A549 (cell line): ENCODE results near the gene CHD8. TPM values are rescaled to one million over a fixed set of nuclear protein-coding genes. Genes with fewer than 3 reads are reported as not detected.

Source experiments
- ATAC-seq, 2 experiments: fragments of 200-7000 bp in 1 of 2; fragments of >200 bp in 1 of 2; cut with Nextera tagmentation in 1 of 2; cut with Tn5 transposase in 1 of 2; 3 replicates each; pipeline versions ENCODE4 v1.8.0 to v1.9.1; 2018 to 2020; ENCODE audit warnings: mild to moderate bottlenecking in 1 of 2, moderate library complexity in 1 of 2
- CTCF ChIA-PET: fragments of 300-600 bp; sonication (Branson Sonifier 250); formaldehyde crosslinking; extraction: SDS; loops from one replicate; lab custom pipeline; 2021; ENCODE audit warnings: antibody characterized with exemption, inconsistent platforms; lab: Yijun Ruan, JAX
- POLR2A ChIA-PET: fragments of 350-600 bp; formaldehyde crosslinking; extraction: SDS; loops from one replicate; lab custom pipeline; 2021; ENCODE audit warnings: antibody characterized with exemption, inconsistent platforms; lab: Yijun Ruan, JAX
- DNase-seq, 2 experiments: peaks; one replicate each; pipeline versions ENCODE4 v3.0.0 to v3.0.0-alpha.2; 2011 to 2016; ENCODE audit warnings: low read depth in 1 of 2, low spot score in 1 of 2
- FAIRE-seq: peaks from 2 replicates; lab custom pipeline; 2011; peaks lifted over from hg19 to GRCh38; lab: Jason Lieb, UNC
- H3K27ac ChIP-seq, 2 experiments: fragments of >200 bp; sonication (Bioruptor Twin); formaldehyde crosslinking; 3 replicates each; pipeline ENCODE4 v1.5.1; 2016 to 2017
- H3K4me1 ChIP-seq: fragments of >200 bp; sonication (Bioruptor Twin); formaldehyde crosslinking; 3 replicates; pipeline ENCODE4 v1.6.1; 2016
- H3K4me2 ChIP-seq: fragments of >200 bp; sonication (Bioruptor Twin); formaldehyde crosslinking; 3 replicates; pipeline ENCODE4 v1.6.1; 2016
- H3K4me3 ChIP-seq: fragments of >200 bp; sonication (Bioruptor Twin); formaldehyde crosslinking; 3 replicates; pipeline ENCODE4 v1.5.1; 2016
- H3K9me3 ChIP-seq: fragments of >200 bp; sonication (Bioruptor Twin); formaldehyde crosslinking; 3 replicates; pipeline ENCODE4 v1.6.1; 2016
- BHLHE40 ChIP-seq: IDR thresholded peaks from 2 replicates; pipeline ENCODE4 v1.6.1; 2012; ENCODE audit warnings: low read depth, low read length, inconsistent platforms
- CEBPB ChIP-seq, 2 experiments: fragments of >200 bp in 1 of 2; sonication (Bioruptor Twin) in 1 of 2; formaldehyde crosslinking in 1 of 2; IDR thresholded peaks; 2 replicates each; pipeline ENCODE4 v1.6.1; 2012 to 2016
- CHD2 ChIP-seq: fragments of 150-350 bp; IDR thresholded peaks from 2 replicates; pipeline ENCODE4 v1.6.1; 2014; ENCODE audit warnings: low read length; ENCODE audit not compliant: partially characterized antibody
- CHD4 ChIP-seq: fragments of 200-600 bp; sonication (generic); IDR thresholded peaks from 2 replicates; pipeline ENCODE4 v1.6.1; 2016; ENCODE audit warnings: antibody characterized with exemption, mild to moderate bottlenecking, borderline replicate concordance
- EHF ChIP-seq: fragments of 250-450 bp; sonication (Bioruptor Pico); IDR thresholded peaks from 2 replicates; pipeline ENCODE4 v1.5.0; 2020; ENCODE audit warnings: mild to moderate bottlenecking
- EP300 ChIP-seq, 2 experiments: fragments of >200 bp; sonication (Bioruptor Twin); formaldehyde crosslinking; IDR thresholded peaks; 2 replicates in 1 of 2; 3 replicates in 1 of 2; pipeline ENCODE4 v1.6.1; 2016 to 2017
- HDAC2 ChIP-seq: fragments of 200-600 bp; sonication (generic); IDR thresholded peaks from 2 replicates; pipeline ENCODE4 v1.6.1; 2016
- HOXB13 ChIP-seq: fragments of 250-450 bp; sonication (Bioruptor Pico); IDR thresholded peaks from 2 replicates; pipeline ENCODE4 v1.5.0; 2020; ENCODE audit warnings: low read depth, mild to moderate bottlenecking, moderate library complexity
- HOXB5 ChIP-seq: fragments of 250-450 bp; sonication (Bioruptor Pico); IDR thresholded peaks from 2 replicates; pipeline ENCODE4 v1.5.0; 2020; ENCODE audit warnings: mild to moderate bottlenecking, moderate library complexity
- JUNB ChIP-seq: fragments of >200 bp; sonication (Bioruptor Twin); formaldehyde crosslinking; IDR thresholded peaks from 2 replicates; pipeline ENCODE4 v1.6.1; 2016
- KDM1A ChIP-seq: fragments of 200-600 bp; sonication (generic); IDR thresholded peaks from 2 replicates; pipeline ENCODE4 v1.6.1; 2016; ENCODE audit warnings: low read depth, mild to moderate bottlenecking
- MAFK ChIP-seq: fragments of 450-650 bp; IDR thresholded peaks from 2 replicates; pipeline ENCODE4 v1.6.1; 2014; ENCODE audit not compliant: partially characterized antibody
- MYC ChIP-seq: IDR thresholded peaks from 2 replicates; pipeline ENCODE4 v1.6.1; 2012; ENCODE audit warnings: mild to moderate bottlenecking, inconsistent platforms, low read length, improper control_type of control experiment, borderline replicate concordance
- POLR2A ChIP-seq: IDR thresholded peaks from 2 replicates; pipeline ENCODE4 v1.6.1; 2012; ENCODE audit warnings: mild to moderate bottlenecking, low read length
- RCOR1 ChIP-seq: fragments of 150-350 bp; IDR thresholded peaks from 2 replicates; pipeline ENCODE4 v1.6.1; 2014; ENCODE audit warnings: antibody characterized with exemption, low read length, low read depth
- REST ChIP-seq: fragments of 200-600 bp; sonication (generic); IDR thresholded peaks from 2 replicates; pipeline ENCODE4 v1.6.1; 2016; ENCODE audit warnings: antibody characterized with exemption, mild to moderate bottlenecking, moderate library complexity
- RFX5 ChIP-seq: fragments of 450-650 bp; IDR thresholded peaks from 2 replicates; pipeline ENCODE4 v1.7.1; 2014; ENCODE audit warnings: antibody characterized with exemption, mild to moderate bottlenecking, moderate library complexity
- RNF2 ChIP-seq: fragments of 200-600 bp; sonication (generic); IDR thresholded peaks from 2 replicates; pipeline ENCODE4 v1.6.1; 2016; ENCODE audit warnings: low read depth, mild to moderate bottlenecking, antibody characterized with exemption, moderate library complexity, borderline replicate concordance
- TFCP2L1 ChIP-seq: fragments of 250-450 bp; sonication (Bioruptor Pico); IDR thresholded peaks from 2 replicates; pipeline ENCODE4 v1.5.0; 2021; ENCODE audit warnings: mild to moderate bottlenecking
- TP53 ChIP-seq: fragments of 250-450 bp; sonication (Bioruptor Pico); IDR thresholded peaks from 2 replicates; pipeline ENCODE4 v1.5.0; 2021; ENCODE audit warnings: mild to moderate bottlenecking, moderate library complexity
- USF2 ChIP-seq: fragments of 450-650 bp; IDR thresholded peaks from 2 replicates; pipeline ENCODE4 v1.6.1; 2014; ENCODE audit warnings: antibody characterized with exemption
- WGBS: methylation state at CpG from one replicate; pipeline ENCODE4 v1.1.6; 2017; ENCODE audit errors: missing lambda C conversion rate; 5-methylcytosine and 5-hydroxymethylcytosine counted together
- polyA plus RNA-seq, 4 experiments: library from polyadenylated mRNA; depleted of rRNA in 3 of 4; stranded (reverse); fragments of >200 nt; fragmentation: RNase III in 1 of 4; extraction: RNeasy Plus Mini Kit Qiagen cat#74134 plus additional on column Dnase treatment in 1 of 4; gene quantifications; 2 replicates in 3 of 4; 3 replicates in 1 of 4; pipeline ENCODE4 v1.2.3, GENCODE V29; 2011 to 2017
- TF ChIP-seq, protein P1 (sequence below): fragments of >200 bp; sonication (Bioruptor Twin); formaldehyde crosslinking; IDR thresholded peaks from 3 replicates; pipeline ENCODE4 v1.5.1; 2016
- TF ChIP-seq, protein P2 (sequence below): fragments of 250-450 bp; sonication (Bioruptor Pico); IDR thresholded peaks from 2 replicates; pipeline ENCODE4 v1.5.0; 2020; ENCODE audit warnings: low read depth, mild to moderate bottlenecking, moderate library complexity
- TF ChIP-seq, protein P3 (sequence below): IDR thresholded peaks from 2 replicates; pipeline ENCODE4 v1.6.1; 2012
- TF ChIP-seq, protein P4 (sequence below): IDR thresholded peaks from 2 replicates; pipeline ENCODE4 v1.6.1; 2012
- TF ChIP-seq, protein P5 (sequence below): fragments of >200 bp; sonication (Bioruptor Twin); formaldehyde crosslinking; IDR thresholded peaks from 3 replicates; pipeline ENCODE4 v1.6.1; 2016

Gene CHD8
- polyA plus RNA-seq, 2 of the 4 experiments (the other 2 are of a cell fraction) = 28.5 to 36.8 TPM

DNA sequence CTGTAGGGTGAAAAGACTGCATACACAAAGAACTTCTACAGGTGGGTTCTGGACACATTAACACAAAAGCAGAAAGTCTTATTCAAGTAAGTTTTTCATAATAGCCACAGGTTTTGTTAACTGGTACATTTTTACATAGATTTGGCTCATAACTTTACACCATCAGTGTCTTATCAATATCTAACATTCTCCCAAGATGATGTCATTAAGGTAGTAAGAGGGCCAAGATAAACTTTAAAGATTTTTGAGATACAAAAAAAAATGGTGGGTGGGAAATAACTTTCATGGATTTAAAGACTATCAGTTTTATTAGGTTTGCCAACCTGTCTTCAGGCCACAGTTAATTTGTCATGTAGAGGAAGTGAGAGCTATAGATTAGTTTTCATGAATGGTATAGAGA is 73.8 kb downstream of the CHD8 start:
- H3K4me2 ChIP-seq = peak overlapping the region; percentile 84
- TF ChIP-seq KDM1A (no peak), POLR2A (no peak), EP300 (IDR thresholded peaks at IDR 0.05) (no peak), MAFK (no peak), RCOR1 (no peak), HOXB13 (CRISPR knock-in tag) (no peak), RFX5 (no peak), CHD4 (no peak), MYC (no peak), EHF (CRISPR knock-in tag) (no peak)
- TF ChIP-seq, protein P1, sequence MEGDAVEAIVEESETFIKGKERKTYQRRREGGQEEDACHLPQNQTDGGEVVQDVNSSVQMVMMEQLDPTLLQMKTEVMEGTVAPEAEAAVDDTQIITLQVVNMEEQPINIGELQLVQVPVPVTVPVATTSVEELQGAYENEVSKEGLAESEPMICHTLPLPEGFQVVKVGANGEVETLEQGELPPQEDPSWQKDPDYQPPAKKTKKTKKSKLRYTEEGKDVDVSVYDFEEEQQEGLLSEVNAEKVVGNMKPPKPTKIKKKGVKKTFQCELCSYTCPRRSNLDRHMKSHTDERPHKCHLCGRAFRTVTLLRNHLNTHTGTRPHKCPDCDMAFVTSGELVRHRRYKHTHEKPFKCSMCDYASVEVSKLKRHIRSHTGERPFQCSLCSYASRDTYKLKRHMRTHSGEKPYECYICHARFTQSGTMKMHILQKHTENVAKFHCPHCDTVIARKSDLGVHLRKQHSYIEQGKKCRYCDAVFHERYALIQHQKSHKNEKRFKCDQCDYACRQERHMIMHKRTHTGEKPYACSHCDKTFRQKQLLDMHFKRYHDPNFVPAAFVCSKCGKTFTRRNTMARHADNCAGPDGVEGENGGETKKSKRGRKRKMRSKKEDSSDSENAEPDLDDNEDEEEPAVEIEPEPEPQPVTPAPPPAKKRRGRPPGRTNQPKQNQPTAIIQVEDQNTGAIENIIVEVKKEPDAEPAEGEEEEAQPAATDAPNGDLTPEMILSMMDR = no peak
- TF ChIP-seq, protein P2, sequence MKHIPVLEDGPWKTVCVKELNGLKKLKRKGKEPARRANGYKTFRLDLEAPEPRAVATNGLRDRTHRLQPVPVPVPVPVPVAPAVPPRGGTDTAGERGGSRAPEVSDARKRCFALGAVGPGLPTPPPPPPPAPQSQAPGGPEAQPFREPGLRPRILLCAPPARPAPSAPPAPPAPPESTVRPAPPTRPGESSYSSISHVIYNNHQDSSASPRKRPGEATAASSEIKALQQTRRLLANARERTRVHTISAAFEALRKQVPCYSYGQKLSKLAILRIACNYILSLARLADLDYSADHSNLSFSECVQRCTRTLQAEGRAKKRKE = no peak
- TF ChIP-seq, protein P3, sequence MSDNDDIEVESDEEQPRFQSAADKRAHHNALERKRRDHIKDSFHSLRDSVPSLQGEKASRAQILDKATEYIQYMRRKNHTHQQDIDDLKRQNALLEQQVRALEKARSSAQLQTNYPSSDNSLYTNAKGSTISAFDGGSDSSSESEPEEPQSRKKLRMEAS = no peak
- H3K9me3 ChIP-seq = no peaks in the 10 kb centered on the region
- no peak overlapping the region; a peak in 1 of 6 replicates for H3K27ac ChIP-seq
- FAIRE-seq = no peak
- DNase-seq = no peak
- H3K4me1 ChIP-seq = peaks cover 27% of the 10 kb centered on the region
- H3K4me3 ChIP-seq = peak overlapping the region; percentile 71; the same call in 2 of the 3 replicates
- ChIA-PET CTCF (no interaction called here), POLR2A (interaction anchor here (0.6 kb wide), 1 partner anchor 1539 kb away, joined by 7 read pairs; no protein-coding TSS in a partner anchor)
- no peak for ATAC-seq

GRCh38 chr14:21379338-21379737 is 76.6 kb downstream of the CHD8 start:
- Histone ChIP-seq H3K27ac (no peak overlapping the region), H3K4me3 (no peak overlapping the region), H3K4me1 (peaks cover 20% of the 10 kb centered on the region; the same call in 2 of the 3 replicates), H3K9me3 (no peaks in the 10 kb centered on the region), H3K4me2 (no peak overlapping the region)
- DNase-seq (no peak), FAIRE-seq (no peak), ATAC-seq (no peak)
- ChIA-PET CTCF (interaction anchor here (0.9 to 1.7 kb wide), 4 partner anchors 10 to 77 kb away, joined by 3 to 5 read pairs (median 4); partner anchors contain the start of gene CHD8), POLR2A (no interaction called here)
- TF ChIP-seq TFCP2L1 (CRISPR knock-in tag) (no peak), MAFK (peak; percentile 98)
- WGBS = 92% methylated on average over 6 of the region's 6 CpGs

GRCh38 chr14:21373980-21374379 is 81.9 kb downstream of the CHD8 start:
- no peak overlapping the region for H3K4me2 ChIP-seq
- POLR2A ChIA-PET = no interaction called here
- DNase-seq (no peak), ATAC-seq (no peak), FAIRE-seq (no peak)
- H3K4me1 ChIP-seq = no peaks in the 10 kb centered on the region
- no peak overlapping the region for H3K4me3 ChIP-seq
- H3K27ac ChIP-seq = no peak overlapping the region
- H3K9me3 ChIP-seq = no peaks in the 10 kb centered on the region
- 93% methylated on average over 1 of the region's 1 CpG for WGBS
- CTCF ChIA-PET = no interaction called here
- no peak for TF ChIP-seq HOXB13 (CRISPR knock-in tag)
- no peak for TF ChIP-seq POLR2A
- TF ChIP-seq CHD2 = no peak
- TF ChIP-seq REST = no peak
- no peak for TF ChIP-seq HOXB5 (CRISPR knock-in tag)
- TF ChIP-seq RFX5 = no peak
- no peak for TF ChIP-seq USF2
- no peak for TF ChIP-seq JUNB
- TF ChIP-seq, protein P4, sequence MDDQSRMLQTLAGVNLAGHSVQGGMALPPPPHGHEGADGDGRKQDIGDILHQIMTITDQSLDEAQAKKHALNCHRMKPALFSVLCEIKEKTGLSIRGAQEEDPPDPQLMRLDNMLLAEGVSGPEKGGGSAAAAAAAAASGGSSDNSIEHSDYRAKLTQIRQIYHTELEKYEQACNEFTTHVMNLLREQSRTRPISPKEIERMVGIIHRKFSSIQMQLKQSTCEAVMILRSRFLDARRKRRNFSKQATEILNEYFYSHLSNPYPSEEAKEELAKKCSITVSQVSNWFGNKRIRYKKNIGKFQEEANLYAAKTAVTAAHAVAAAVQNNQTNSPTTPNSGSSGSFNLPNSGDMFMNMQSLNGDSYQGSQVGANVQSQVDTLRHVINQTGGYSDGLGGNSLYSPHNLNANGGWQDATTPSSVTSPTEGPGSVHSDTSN = no peak
- TF ChIP-seq, protein P5, sequence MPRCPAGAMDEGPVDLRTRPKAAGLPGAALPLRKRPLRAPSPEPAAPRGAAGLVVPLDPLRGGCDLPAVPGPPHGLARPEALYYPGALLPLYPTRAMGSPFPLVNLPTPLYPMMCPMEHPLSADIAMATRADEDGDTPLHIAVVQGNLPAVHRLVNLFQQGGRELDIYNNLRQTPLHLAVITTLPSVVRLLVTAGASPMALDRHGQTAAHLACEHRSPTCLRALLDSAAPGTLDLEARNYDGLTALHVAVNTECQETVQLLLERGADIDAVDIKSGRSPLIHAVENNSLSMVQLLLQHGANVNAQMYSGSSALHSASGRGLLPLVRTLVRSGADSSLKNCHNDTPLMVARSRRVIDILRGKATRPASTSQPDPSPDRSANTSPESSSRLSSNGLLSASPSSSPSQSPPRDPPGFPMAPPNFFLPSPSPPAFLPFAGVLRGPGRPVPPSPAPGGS = no peak
- TF ChIP-seq MYC = no peak
- no peak for TF ChIP-seq BHLHE40
- no peak for TF ChIP-seq HDAC2
- TF ChIP-seq CEBPB (IDR thresholded peaks at IDR 0.05) = no peak
- no peak for TF ChIP-seq RNF2
- TF ChIP-seq TP53 = no peak
